Neuronal stem cell (in vitro differentiated cells): ENCODE measurements around the gene MB21D2.

Experiments used
- DNase-seq: peaks from one replicate; pipeline ENCODE4 v3.0.0-alpha.2; 2013; ENCODE audit warnings: low spot score
- H2AFZ ChIP-seq: one replicate; pipeline ENCODE4 v1.6.1; 2013; ENCODE audit warnings: mild to moderate bottlenecking, low read length, inconsistent platforms
- H2AK5ac ChIP-seq: 2 replicates; pipeline ENCODE4 v1.6.1; 2013; ENCODE audit warnings: low read depth, mild to moderate bottlenecking, inconsistent platforms, low read length, moderate library complexity, mixed read lengths
- H2BK120ac ChIP-seq: 2 replicates; pipeline ENCODE4 v1.6.1; 2013; ENCODE audit warnings: low read depth, mild to moderate bottlenecking, inconsistent platforms, low read length, moderate library complexity, mixed read lengths
- H2BK12ac ChIP-seq: one replicate; pipeline ENCODE4 v1.6.1; 2013; ENCODE audit warnings: low read length, inconsistent platforms
- H2BK15ac ChIP-seq: 2 replicates; pipeline ENCODE4 v1.6.1; 2013; ENCODE audit warnings: mild to moderate bottlenecking, low read length, inconsistent platforms, mixed read lengths
- H2BK5ac ChIP-seq: one replicate; pipeline ENCODE4 v1.6.1; 2013; ENCODE audit warnings: inconsistent platforms, mild to moderate bottlenecking, low read length, moderate library complexity
- H3K14ac ChIP-seq: one replicate; pipeline ENCODE4 v1.6.1; 2013; ENCODE audit warnings: low read length, inconsistent platforms
- H3K18ac ChIP-seq: 2 replicates; pipeline ENCODE4 v1.6.1; 2013; ENCODE audit warnings: low read length, inconsistent platforms
- H3K23ac ChIP-seq: 2 replicates; pipeline ENCODE4 v1.6.1; 2013; ENCODE audit warnings: low read depth, mild to moderate bottlenecking, mixed read lengths, low read length, inconsistent platforms; ENCODE audit not compliant: poor library complexity
- H3K27ac ChIP-seq: replicated peaks from 3 replicates; pipeline ENCODE4 v1.5.1; 2013; ENCODE audit warnings: low read length, inconsistent platforms
- H3K27me3 ChIP-seq, 3 experiments: 2 replicates each; pipeline ENCODE4 v1.6.1; 2013; ENCODE audit warnings: low read length in 3 of 3, mild to moderate bottlenecking in 2 of 3, inconsistent platforms in 1 of 3, low read depth in 1 of 3, mixed read lengths in 1 of 3, moderate library complexity in 1 of 3; ENCODE audit not compliant: control insufficient read depth in 3 of 3, insufficient read depth in 3 of 3
- H3K36me3 ChIP-seq, 2 donors: replicated peaks in 1 of 2; 2 replicates each; pipeline ENCODE4 v1.6.1; 2013; ENCODE audit warnings: low read length in 2 of 2; ENCODE audit not compliant: control insufficient read depth in 2 of 2, insufficient read depth in 2 of 2
- H3K4ac ChIP-seq: 2 replicates; pipeline ENCODE4 v1.6.1; 2013; ENCODE audit warnings: inconsistent platforms, mild to moderate bottlenecking, low read length, moderate library complexity
- H3K4me1 ChIP-seq, 2 donors: 1 replicate in 1 of 2; 2 replicates in 1 of 2; pipeline ENCODE4 v1.6.1; 2013; ENCODE audit warnings: low read length in 2 of 2, low read depth in 1 of 2; ENCODE audit not compliant: control insufficient read depth in 2 of 2, insufficient read depth in 1 of 2
- H3K4me2 ChIP-seq: one replicate; pipeline ENCODE4 v1.6.1; 2013; ENCODE audit warnings: mild to moderate bottlenecking, low read length, inconsistent platforms; ENCODE audit not compliant: insufficient read depth, poor library complexity, severe bottlenecking
- H3K4me3 ChIP-seq, 2 donors: 2 replicates each; pipeline ENCODE4 v1.5.1; 2013; ENCODE audit warnings: low read length in 2 of 2, mild to moderate bottlenecking in 2 of 2, inconsistent platforms in 1 of 2, moderate library complexity in 1 of 2
- H3K79me1 ChIP-seq: one replicate; pipeline ENCODE4 v1.6.1; 2013; ENCODE audit warnings: low read depth, mild to moderate bottlenecking, inconsistent platforms, low read length, moderate library complexity
- H3K9ac ChIP-seq: one replicate; pipeline ENCODE4 v1.6.1; 2013; ENCODE audit warnings: mild to moderate bottlenecking, low read depth, low read length, inconsistent platforms; ENCODE audit not compliant: poor library complexity
- H3K9me3 ChIP-seq, 2 donors: replicated peaks in 1 of 2; 2 replicates each; pipeline versions ENCODE3 to v1.6.1; 2013; ENCODE audit warnings: low read length in 2 of 2, mild to moderate bottlenecking in 2 of 2, inconsistent platforms in 1 of 2, low read depth in 1 of 2, mixed read lengths in 1 of 2, moderate library complexity in 1 of 2; ENCODE audit not compliant: control insufficient read depth in 2 of 2, insufficient read depth in 1 of 2
- H4K8ac ChIP-seq: one replicate; pipeline ENCODE4 v1.6.1; 2013; ENCODE audit warnings: low read depth, mild to moderate bottlenecking, inconsistent platforms, low read length, moderate library complexity
- H4K91ac ChIP-seq: one replicate; pipeline ENCODE4 v1.6.1; 2013; ENCODE audit warnings: low read length, low read depth, mild to moderate bottlenecking, inconsistent platforms; ENCODE audit not compliant: poor library complexity
- WGBS, 2 donors: extraction: QIAGEN DNeasy Blood & Tissue Kit; methylation state at CpG; one replicate each; pipeline ENCODE4 v1.1.7; 2013; ENCODE audit warnings: missing lambda C conversion rate in 2 of 2, mixed read lengths in 1 of 2; ENCODE audit not compliant: insufficient read length in 2 of 2, insufficient replicate concordance in 1 of 2; ENCODE audit errors: extremely low coverage in 2 of 2; 5-methylcytosine and 5-hydroxymethylcytosine counted together

Gene MB21D2

DNA sequence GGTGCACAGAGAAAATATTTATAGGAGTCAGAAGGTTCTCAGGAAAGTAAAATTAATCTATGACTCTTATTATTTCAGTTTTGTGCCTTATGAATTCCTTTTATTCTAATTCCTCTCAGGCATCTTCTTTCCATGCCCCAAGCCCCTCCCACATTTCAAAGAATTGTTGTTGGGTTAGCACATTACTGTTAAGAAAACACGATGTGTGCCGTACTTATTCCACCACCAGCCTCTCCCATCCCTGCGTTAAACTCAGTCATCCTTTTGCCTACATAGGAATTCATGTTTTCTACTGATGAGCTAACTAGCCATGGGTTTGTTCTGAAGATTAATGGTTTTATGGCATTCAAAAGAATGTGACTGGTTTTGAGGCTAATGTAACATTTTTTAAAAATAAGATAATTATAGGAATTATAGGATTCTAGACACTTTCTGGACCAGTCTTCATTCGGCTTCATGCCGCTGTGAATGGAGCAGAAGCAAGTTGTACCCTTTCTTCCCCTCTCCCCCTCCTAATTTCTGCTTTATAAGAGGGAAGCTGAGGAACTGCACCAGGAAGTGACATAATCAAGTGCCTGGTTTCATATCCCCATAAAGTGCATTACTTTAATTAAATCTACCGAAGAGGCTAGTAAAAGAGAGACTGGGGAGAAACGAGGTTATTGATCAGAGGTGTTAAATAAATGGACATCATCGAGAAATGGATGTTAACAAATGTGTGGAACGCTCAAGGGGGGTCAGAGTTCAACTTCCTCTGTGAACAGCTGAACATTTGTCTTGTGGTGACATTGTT is 12.3 kb upstream of the MB21D2 start:
- H3K27ac ChIP-seq = no peak overlapping the region
- no peak overlapping the region for H3K9ac ChIP-seq
- H3K4ac ChIP-seq = no peak overlapping the region
- H3K9me3 ChIP-seq = no peaks in the 10 kb centered on the region
- no peak overlapping the region for H2BK120ac ChIP-seq
- H3K14ac ChIP-seq = no peak overlapping the region
- no peak overlapping the region for H2BK12ac ChIP-seq
- no CpG with 5 or more reads among the region's 9 CpGs for WGBS, 2 donors
- DNase-seq = no peak
- no peak overlapping the region for H3K18ac ChIP-seq
- no peak overlapping the region for H2BK15ac ChIP-seq
- no peak overlapping the region for H3K23ac ChIP-seq
- no peak overlapping the region for H4K8ac ChIP-seq
- no peak overlapping the region for H2BK5ac ChIP-seq
- no peak overlapping the region for H4K91ac ChIP-seq
- H3K4me3 ChIP-seq = no peak overlapping the region
- no peak overlapping the region for H2AK5ac ChIP-seq
- no peaks in the 10 kb centered on the region for H3K79me1 ChIP-seq
- peaks cover 2 to 3% of the 10 kb centered on the region in 2 donors for H3K4me1 ChIP-seq
- no peak overlapping the region for H2AFZ ChIP-seq
- H3K27me3 ChIP-seq = no peaks in the 10 kb centered on the region
- no peak overlapping the region for H3K4me2 ChIP-seq
- H3K36me3 ChIP-seq = no peaks in the 10 kb centered on the region

DNA sequence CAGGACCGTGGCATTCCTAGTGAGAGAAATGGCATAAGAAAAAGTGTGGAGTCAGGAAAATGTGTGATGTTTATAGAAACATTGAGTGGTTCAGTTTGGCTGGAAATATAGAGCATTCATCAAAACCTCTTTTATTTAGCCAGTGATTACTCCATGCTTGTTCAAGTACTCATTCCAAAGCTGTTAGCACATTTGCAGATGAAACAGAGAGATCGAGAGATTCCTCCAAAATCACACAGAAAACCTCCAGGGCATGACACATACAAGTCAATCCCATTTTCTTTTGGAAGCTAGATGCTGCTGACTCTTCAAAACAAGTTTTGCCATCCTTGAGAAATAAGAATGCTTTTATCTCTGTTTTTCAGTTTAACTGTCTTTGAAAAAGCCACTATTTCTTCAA is 11.5 kb upstream of the MB21D2 start:
- no CpG with 5 or more reads among the region's 2 CpGs for WGBS, 2 donors

DNA sequence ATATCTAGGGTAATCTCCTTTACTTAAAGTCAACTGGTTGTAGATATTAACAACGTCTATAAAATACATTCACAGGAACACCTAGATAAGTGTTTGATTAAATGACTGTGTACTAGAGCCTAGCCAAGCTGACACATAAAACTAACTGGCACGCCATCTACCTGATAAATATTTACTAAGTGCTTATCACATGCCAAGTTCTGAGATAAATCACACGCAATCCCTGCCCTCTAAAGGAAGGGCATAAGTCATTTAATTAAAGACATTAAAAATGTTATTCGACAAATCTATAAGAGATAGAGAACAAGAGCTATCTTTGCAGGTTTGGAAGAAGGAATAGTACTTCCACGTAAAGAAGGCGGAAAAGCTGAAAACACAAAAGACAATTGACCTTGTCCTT is 11.1 kb upstream of the MB21D2 start:
- Histone ChIP-seq H3K79me1 (no peaks in the 10 kb centered on the region), H4K91ac (no peak overlapping the region), H3K36me3 (no peaks in the 10 kb centered on the region), H3K23ac (no peak overlapping the region), H3K18ac (no peak overlapping the region), H2BK120ac (no peak overlapping the region), H3K27me3 (no peaks in the 10 kb centered on the region), H2AFZ (no peak overlapping the region), H2AK5ac (no peak overlapping the region), H3K4me3 (no peak overlapping the region), H3K9me3 (no peaks in the 10 kb centered on the region), H3K4me2 (no peak overlapping the region), H4K8ac (no peak overlapping the region), H2BK5ac (no peak overlapping the region), H3K14ac (no peak overlapping the region), H2BK12ac (no peak overlapping the region), H3K9ac (no peak overlapping the region), H3K4ac (no peak overlapping the region), H2BK15ac (no peak overlapping the region), H3K27ac (no peak overlapping the region), H3K4me1 (peaks cover 2 to 3% of the 10 kb centered on the region in 2 donors)
- no CpG with 5 or more reads among the region's 6 CpGs for WGBS, 2 donors
- DNase-seq = no peak

More for the DNA sequence above, 11.5 kb upstream of the MB21D2 start:
- H2BK15ac ChIP-seq = no peak overlapping the region
- H3K9ac ChIP-seq = no peak overlapping the region
- H3K18ac ChIP-seq = no peak overlapping the region
- no peak overlapping the region for H3K27ac ChIP-seq
- no peak overlapping the region for H3K4me2 ChIP-seq
- H3K9me3 ChIP-seq = no peaks in the 10 kb centered on the region
- no peak overlapping the region for H2AK5ac ChIP-seq
- no peak overlapping the region for H4K8ac ChIP-seq
- H4K91ac ChIP-seq = no peak overlapping the region
- H3K79me1 ChIP-seq = no peaks in the 10 kb centered on the region
- H3K4ac ChIP-seq = no peak overlapping the region
- H3K4me3 ChIP-seq = no peak overlapping the region
- no peak overlapping the region for H2BK120ac ChIP-seq
- no peak for DNase-seq
- H3K27me3 ChIP-seq = no peaks in the 10 kb centered on the region
- no peak overlapping the region for H2BK12ac ChIP-seq
- H3K14ac ChIP-seq = no peak overlapping the region
- H2AFZ ChIP-seq = no peak overlapping the region
- H3K4me1 ChIP-seq = peaks cover 2 to 3% of the 10 kb centered on the region in 2 donors
- H2BK5ac ChIP-seq = no peak overlapping the region
- no peak overlapping the region for H3K23ac ChIP-seq
- H3K36me3 ChIP-seq = no peaks in the 10 kb centered on the region

DNA sequence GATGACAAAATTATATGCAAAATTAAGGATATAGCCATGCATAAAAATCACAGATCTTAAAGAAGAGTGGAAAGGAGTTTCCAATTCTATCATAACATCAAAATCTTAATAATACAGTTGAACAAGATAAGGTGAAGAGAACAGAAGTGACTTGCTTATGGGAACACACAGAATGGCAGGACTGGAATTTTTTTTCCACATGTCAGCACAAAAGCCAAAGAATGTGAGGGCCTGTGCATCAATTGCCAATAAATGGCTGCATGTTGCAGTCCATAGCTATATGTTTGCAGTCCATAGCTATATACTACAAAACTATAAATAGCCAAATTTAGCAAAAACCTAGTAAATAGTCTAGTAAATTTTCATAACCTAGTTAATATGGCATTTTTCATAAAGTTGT is 10.4 kb upstream of the MB21D2 start:
- no peaks in the 10 kb centered on the region for H3K79me1 ChIP-seq
- no peak overlapping the region for H3K18ac ChIP-seq
- no peaks in the 10 kb centered on the region for H3K36me3 ChIP-seq
- no peak overlapping the region for H3K4me3 ChIP-seq
- no peak overlapping the region for H2BK120ac ChIP-seq
- no peak overlapping the region for H3K27ac ChIP-seq
- H2AK5ac ChIP-seq = no peak overlapping the region
- no peaks in the 10 kb centered on the region for H3K9me3 ChIP-seq
- H2BK5ac ChIP-seq = no peak overlapping the region
- no peak overlapping the region for H3K9ac ChIP-seq
- no peak overlapping the region for H3K23ac ChIP-seq
- no peak overlapping the region for H3K14ac ChIP-seq
- no peak overlapping the region for H2AFZ ChIP-seq
- no peak overlapping the region for H4K91ac ChIP-seq
- H2BK12ac ChIP-seq = no peak overlapping the region
- no peak for DNase-seq
- no peak overlapping the region for H3K4ac ChIP-seq
- peaks cover 2 to 3% of the 10 kb centered on the region in 2 donors for H3K4me1 ChIP-seq
- H3K4me2 ChIP-seq = no peak overlapping the region
- H4K8ac ChIP-seq = no peak overlapping the region
- H3K27me3 ChIP-seq = no peaks in the 10 kb centered on the region
- no peak overlapping the region for H2BK15ac ChIP-seq
